GM19023 (cell line): ENCODE measurements around the gene HLA-DPB1.
A peak's percentile ranks its signal among the peaks of the same experiment; 100 is the strongest.

ENCODE experiments used
- ATAC-seq: cut with Tn5 transposase; IDR thresholded peaks from one replicate; pipeline ENCODE4 v1.9.1; 2021; ENCODE audit warnings: mild to moderate bottlenecking, moderate library complexity; ENCODE audit not compliant: unreplicated experiment

Gene HLA-DPB1

DNA sequence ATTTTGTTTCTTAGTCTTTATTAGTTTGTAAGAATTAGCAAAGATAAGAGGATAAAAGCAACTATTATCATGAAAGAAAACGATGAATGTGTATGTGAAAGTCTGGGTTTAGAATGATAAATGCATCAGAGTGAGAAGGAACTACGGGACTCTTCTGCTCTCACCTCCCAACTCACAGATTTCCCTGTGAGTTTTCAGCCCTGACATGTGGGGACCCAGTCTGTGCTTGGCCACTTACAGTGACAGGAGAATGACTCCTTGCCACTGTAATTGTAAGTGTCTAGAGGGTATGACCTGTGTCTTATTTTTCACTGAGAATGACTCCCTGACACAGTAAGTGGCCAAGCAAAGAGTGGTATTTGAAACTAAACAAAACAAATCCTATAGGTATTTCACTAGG lies 4.9 kb upstream of the HLA-DPB1 start:
- ATAC-seq: no peak

DNA sequence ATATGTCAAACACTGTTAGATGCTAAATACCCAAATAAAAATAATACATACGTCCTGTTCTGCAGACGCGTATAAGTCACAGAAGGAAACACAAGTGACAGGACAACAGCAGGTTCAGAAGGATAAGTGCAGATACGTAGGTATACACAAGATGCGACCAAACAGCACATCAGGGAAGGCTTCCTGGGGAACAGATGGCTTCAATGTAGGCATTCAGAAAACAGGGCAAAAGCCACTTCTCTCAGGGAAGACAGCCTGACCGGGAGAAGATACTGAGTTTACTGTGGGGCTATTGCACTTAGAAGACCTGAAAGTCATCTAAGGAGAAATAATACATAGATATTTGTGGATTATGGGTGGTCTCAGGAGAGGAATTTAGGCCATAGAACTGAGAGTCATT lies 4.2 kb upstream of the HLA-DPB1 start:
- ATAC-seq: no peak

DNA sequence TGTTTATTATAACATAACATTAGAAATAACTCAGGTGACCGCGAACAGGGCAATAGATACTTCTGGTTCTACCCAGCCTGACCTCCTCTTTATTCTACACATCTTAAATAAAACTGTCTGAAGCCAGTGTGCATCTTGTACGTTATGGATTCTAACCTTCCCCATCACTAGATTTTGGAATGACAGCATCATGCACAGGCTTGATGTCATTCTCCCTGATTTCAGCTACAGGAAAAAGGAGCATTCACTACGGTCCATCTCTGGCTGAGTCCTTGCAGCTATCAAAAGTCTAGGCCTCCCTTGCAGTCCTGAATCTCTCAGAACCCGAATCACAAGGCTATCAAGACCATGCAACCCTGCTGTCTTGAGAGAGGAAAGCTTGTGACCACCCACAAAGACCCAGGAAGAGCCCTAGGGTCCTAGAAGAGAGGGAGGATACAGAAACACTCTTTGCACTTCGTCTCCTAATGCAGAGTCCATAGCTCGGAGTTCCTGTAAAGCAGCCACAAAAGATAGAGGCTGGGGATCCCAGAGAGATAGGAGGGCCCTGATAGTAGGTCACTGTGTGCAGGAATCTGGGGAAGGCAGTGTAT lies 3.2 kb upstream of the HLA-DPB1 start:
- no peak for ATAC-seq

DNA sequence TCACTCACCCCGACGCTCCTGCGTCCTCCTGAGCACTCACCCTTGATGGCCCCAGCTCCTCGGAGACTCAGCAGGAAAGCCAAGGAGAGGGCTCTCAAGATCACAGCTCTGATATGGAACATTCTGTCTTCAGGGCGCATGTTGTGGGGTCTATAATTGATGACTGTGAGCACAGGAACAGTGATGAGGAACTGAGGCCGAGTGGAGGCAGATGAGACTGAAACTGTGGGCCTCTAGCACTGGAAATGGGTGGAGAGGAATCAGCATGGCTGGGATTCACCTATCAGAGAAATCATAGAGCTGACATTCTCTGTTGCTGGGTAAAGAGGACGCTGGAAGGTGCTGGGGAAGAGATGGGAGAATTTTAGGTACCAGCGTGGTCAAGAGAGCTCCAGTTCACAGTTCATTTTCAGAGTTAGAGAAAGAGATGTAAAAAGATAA lies 2.3 kb upstream of the HLA-DPB1 start, which contains the start of gene HLA-DPA1:
HLA-DPA1 (minus strand) TSS at position 219 of the 441 bp plus-strand sequence.
- peak; percentile 70 for ATAC-seq

DNA sequence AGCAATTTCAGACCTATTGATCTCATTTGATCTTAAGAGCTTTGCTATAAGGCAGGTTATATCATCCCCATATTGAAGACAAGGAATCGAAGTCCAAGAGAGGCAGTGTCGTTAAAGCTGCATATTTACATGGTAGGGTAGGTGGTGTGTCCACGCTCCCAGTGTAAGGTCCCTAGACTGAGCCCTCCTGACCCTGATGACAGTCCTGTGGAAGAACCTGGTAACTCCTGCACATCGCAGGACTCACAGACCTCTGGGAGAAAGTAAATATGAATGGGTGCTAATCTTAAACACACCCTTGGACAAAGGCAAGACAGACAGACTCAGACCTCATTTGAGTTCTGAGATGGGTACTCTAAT lies 602 bp upstream of the HLA-DPB1 start:
- peak; percentile 5 for ATAC-seq

DNA sequence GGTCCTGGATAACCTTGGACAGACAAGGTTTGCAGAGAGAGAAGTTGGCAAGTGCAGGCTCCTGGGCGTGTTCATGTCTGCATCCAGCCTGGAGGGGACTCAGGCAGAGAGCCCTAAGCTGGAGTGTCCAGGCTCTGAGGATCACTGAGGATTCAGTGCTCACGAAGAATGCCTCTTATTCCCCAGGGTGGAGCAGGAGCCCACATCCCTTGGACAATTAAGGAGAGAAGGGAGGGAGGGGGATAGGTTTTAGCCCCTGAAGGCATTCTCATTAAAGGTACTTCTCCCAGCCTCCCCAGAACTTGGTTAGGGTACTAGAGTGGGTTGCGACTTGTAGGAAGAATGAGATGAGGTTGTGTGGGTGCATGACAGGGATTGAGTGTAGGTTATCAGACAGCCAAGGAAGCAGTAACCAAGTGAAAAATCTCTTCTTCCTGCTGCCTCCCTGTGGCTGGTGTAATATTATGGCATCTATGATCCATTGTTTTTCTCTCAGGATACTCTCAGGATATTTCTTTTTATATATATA lies 680 bp downstream of the HLA-DPB1 start:
- ATAC-seq: no peak

DNA sequence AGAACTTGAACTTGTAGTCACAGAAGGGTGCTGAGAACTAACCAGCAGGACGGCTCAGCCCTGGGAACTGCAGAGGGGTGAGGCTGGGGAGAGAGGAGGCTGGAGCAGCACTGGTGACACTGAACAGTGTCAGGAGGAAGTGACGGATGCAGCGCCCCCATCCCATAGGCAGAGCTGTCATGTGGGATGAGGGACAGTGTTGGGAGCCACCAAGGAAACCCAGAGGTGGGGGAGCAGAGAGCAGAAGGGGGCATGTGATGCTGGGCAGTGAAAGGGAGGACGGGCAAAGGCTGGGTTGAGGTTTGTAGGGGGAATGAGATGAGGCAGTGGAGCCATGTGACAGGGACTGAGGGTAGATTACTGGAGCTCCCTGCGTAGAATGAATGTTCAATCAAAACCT lies 2.1 kb downstream of the HLA-DPB1 start:
- ATAC-seq: no peak

DNA sequence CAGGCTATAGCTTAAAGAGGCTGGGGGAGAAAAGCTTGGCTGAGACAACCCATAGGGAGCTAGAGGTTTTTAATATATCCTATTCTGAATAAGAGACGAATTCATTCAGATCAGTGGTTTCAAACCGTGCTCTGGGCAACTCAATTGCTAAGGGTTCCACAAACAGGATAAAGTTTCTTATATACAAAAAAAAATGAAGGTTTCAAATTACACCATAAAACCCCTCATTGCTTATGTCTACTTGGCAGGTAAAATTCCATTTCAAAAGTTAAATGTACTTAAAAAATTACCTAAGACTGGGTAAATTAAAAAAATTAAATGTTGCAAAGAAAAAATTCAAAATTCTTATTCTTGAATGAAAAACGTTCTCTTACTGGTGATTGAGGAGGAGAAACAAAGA lies 2.7 kb downstream of the HLA-DPB1 start:
- ATAC-seq: no peak

DNA sequence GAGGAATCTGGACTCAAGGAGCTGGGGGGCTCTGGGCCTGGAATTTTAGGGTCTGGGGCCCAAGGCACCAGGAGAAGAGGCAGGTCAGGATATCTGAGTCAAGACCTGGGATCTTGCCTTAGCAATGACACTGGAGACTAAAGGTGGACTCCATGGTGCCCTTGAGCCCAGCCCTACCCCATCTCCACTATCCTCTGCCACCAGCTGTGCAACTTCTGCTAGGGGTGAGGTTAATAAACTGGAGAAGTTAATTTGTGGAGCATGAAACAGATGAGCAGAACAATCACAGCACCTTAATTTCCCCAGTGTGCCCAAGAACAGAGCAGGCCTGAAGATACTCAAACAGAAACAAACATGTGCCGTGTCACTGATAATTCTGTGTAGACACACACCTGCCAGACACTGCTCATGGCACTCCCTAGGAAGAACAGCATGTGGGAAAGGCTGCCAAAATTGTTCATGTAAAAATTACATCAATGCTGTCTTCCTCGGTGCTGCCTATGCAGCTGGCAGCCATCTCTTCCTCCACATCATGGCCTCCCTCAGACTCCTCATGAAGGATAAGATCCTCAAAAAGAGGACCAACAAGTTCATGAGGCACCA lies 3.2 kb downstream of the HLA-DPB1 start:
- no peak for ATAC-seq

DNA sequence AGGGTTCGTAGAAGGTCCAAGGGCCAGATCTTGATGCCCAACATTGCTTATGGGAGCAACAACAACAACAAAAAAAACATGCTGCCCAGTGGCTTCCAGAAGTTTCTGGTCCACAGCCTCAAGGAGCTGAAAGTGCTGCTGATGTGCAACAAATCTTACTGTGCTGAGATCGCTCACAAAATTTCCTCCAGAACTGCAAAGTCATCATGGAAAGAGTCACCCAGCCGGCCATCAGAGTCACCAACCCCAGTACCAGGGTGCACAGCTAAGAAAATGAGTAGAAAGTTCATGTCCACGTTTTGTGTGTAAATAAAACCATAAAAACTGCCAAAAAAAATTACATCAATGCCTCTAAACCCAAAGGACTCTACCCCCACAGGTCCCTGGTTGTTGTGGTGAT lies 3.8 kb downstream of the HLA-DPB1 start:
- no peak for ATAC-seq

DNA sequence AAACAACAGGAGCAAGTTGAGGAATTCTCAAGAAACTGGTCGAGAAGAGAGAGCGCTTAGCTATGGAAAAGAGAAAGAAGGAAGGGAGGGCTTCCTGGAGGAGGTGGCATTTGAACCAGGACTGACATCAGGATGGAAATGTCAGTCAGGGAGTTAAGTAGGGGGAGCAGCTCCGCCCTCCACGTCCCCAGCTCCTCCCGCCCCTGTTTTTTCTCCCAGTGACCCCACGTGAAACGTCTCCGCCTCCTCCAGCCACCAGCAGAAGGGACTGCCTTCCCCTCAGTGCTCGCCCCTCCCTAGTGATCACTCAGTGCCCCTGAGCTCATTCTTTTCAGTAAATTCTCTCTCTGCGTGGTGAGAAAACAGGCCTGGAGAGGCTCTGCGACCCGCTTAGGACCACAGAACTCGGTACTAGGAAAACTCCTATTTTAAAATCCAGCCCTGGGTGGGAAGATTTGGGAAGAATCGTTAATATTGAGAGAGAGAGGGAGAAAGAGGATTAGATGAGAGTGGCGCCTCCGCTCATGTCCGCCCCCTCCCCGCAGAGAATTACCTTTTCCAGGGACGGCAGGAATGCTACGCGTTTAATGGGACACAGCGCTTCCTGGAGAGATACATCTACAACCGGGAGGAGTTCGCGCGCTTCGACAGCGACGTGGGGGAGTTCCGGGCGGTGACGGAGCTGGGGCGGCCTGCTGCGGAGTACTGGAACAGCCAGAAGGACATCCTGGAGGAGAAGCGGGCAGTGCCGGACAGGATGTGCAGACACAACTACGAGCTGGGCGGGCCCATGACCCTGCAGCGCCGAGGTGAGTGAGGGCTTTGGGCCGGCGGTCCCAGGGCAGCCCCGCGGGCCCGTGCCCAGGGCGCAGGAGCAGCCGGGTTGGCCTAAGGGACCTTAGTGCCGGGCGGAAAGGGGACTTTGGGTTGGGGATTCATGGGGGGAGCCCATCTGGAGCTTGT lies 4.6 kb downstream of the HLA-DPB1 start:
- ATAC-seq: no peak

DNA sequence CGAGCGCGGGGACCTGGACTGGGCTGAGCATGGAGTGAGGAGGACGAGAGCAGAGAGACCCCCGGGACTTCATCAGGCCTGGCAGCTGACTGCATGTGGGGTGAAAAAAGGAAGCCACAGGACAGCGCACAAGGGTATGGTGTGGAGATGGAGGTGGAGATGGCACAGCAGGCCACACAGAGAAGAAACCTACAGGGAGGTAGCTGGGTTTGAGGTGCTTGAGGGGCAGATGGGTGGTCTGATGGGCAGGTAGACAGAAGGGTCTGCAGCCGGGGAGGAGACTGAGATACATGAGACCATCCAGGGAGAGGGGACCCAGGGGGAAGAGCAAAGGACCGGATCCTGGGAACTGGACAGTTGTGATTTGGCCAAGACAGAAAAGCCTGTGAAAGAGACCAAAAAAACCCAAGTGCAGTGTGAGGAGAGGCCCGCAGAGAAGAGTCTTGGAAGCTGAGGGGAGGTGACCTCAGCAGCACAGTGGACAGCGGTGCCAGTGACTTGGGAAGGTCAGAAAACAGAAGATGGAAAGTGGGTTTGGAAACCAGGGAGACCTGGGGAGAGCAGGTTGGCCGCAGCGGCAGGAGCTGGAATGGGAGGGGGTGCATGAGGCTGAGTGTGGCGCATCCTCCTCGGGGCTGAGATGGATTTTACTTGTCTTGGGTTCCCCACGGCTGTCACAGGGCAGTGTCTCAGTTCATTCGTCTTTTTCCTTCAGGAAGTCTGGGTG lies 5.5 kb downstream of the HLA-DPB1 start:
- no peak for ATAC-seq

DNA sequence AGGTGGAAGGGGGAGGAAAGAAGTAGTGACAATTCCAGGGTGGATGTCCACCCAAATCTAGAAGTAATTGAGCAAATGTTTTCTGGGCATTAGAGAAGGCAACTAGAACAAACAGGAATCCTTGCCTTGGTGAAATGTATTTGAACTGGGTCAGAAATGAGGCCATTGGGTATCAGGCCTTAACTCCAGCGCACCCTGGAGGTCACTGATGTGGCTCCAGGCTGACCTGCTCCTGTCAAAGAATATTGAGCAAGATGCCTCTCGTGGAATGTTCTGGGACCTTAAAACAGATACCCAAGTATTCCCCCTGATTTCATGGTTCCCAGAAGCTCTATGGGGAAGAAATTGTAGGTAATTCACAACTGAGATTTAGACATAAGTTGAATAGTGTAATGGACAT lies 6.9 kb downstream of the HLA-DPB1 start:
- no peak for ATAC-seq

DNA sequence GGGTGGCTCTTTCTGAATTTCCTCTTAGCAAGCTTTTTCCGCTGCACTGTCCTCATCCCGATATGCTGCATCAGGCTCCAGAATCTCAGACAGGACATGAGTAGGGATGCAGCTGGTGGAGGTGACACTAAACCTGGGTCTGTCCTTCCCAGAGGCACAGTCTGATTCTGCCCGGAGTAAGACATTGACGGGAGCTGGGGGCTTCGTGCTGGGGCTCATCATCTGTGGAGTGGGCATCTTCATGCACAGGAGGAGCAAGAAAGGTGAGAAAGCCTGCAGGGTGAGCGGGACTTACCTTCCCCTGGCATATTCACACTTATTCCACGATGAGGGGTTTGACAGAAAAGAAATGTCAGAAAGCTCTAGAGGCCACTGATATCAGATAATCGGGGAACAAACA lies 9.8 kb downstream of the HLA-DPB1 start:
- ATAC-seq: no peak

DNA sequence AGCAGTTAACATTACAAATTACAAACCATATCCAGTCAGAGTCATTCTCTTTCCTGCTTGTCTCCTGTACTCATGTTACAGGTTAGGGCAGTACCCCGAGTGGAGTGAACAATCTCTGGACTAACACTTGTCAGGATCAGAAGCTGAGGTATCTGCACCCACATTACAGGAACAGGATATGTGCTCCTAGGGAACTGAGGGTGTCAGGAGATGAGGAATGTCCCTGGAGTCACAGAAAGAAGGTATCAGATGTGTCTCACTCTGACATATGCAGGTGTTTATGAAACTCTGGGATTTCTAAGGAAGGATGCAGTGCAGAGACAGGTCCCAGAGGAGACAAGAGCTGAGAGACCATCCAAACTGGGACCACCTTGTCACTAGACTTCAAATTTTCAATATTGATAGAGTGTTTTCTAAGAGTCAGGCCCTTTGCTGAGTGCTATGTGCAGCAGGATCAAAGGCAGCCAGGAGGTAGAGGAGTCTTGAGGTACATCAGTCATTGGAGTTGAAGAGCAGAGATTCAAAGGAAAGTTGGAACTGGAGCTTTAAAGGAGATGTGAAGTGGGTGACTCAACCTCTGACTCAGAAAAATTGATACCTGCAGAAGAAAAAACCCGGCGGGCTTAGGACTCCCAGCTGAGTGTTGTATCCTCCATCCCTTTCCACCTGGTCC lies 12.6 kb downstream of the HLA-DPB1 start:
- ATAC-seq: no peak

DNA sequence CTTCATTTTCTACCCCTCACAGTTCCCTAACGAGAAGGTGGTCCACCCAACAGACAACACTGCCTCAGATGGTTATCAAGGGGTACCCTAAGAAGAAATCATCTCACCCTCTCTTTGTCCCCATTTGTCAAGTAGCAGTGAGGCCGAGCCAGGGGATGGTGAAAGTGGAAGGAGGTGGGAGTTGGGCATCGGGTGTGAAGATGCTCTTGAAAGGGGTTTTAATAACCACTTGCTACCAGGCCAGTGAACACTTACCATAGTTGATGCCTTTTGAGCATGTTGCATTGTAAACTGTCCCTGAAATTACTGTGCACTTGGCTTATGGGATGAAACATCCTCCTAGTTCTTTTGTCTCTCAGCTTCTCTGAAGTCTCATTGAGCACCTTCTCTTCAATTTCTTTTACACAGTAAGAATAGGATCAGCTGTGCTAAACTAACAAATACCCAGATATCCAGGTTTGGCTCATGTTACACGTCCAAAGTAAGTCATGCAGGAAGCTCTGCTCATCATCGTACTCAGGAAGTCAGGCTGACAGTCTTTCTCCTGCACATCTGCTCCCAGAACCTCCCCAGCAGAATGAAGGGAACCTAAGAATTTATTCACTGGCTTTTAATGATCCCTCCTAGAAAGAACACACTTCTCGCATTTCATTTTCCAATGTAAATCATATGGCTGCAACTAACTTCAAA lies 13.3 kb downstream of the HLA-DPB1 start:
- ATAC-seq: no peak

DNA sequence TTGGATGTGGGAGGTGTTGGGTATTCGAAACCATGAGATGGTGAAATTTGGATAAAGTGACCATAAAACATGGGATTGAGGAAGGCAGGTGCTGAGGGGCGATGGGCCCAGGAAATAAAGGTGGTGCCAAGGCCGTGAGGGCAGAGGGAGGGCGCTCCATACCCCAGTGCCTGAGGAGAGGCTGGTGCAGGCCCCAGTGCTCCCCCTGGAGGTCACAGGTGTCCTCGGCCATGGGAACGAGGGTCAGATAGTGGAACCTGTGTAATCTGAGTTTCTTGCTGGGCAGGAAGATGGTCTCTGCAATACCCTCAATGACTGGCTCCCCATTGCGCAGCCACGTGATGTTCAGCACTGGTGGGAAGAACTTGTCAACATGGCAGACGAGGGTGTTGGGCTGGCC lies 16.2 kb downstream of the HLA-DPB1 start:
- ATAC-seq: no peak

DNA sequence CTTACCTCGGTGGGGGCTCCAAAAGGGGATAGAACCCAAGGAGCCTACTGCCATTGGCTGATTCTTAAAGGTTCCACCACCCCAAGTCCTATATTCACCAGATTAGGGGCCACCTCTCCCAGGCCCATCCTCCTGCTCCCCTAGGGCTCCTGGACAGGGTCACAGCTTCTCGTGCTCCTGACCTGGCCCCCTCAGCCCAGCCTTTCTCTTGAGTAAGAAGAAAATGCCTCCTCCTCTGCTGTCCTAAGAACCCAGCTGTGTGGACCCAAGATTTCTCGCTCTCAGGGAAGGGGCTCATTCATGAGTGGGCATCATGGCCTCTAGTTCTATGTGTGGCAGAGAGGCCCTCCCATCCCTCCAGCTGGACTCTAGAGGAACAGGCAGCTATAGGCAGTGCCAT lies 16.6 kb downstream of the HLA-DPB1 start:
- no peak for ATAC-seq

DNA sequence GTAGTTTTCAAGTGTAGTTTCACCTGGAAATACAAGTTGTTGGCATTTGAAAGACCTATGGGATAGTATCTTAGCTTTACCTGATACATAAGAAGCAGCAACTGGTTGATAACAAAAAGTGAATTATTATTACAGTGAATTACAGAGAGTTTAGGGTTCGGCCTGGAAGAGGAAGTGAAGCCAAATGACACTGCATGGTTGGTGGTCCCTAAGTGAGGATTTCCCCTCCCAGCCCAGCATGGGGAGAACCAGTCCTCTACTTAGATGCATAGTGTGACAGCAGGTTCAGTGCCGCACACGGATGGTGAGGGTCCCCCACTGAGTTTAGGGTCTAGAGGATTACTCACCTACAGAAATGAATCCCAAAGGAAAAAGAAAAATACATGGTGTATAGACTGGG lies 18.1 kb downstream of the HLA-DPB1 start:
- ATAC-seq: no peak

DNA sequence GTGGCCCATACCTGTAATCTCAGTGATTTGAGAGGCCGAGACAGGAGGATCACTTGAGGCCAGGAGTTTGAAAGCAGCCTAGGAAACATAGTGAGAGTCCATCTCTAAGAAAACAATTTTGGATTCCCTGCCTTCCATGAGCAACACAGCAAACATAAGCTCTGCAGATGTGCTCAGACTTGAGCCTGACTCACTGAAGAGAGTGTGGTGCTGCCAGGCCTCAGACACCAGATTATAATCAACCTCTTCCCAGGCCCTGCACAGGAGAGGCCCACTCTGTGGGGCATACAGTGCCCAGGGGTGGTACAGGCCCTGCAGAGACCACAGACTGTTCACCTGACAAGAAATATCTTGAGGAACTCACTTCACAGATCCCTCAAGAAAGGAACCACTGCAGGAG lies 19.9 kb downstream of the HLA-DPB1 start:
- ATAC-seq: no peak
